Lower lobe of right lung (tissue), 2 donors: ENCODE data around the gene MIPOL1. TPM values are rescaled to one million over a fixed set of nuclear protein-coding genes. Genes with fewer than 3 reads are reported as not detected.

ENCODE experiments used
- ATAC-seq, 2 donors: fragments of 200-7000 bp; cut with Tn5 transposase; one replicate each; pipeline ENCODE4 v1.9.1; 2020 to 2022; ENCODE audit warnings: mild to moderate bottlenecking in 2 of 2, moderate library complexity in 2 of 2
- DNase-seq: peaks from one replicate; pipeline ENCODE4 v3.0.0-alpha.2; 2020
- H3K27ac ChIP-seq: fragments of 200-600 bp; one replicate; pipeline ENCODE4 v1.8.0; 2022
- H3K27me3 ChIP-seq: fragments of 200-600 bp; one replicate; pipeline ENCODE4 v1.8.0; 2022; ENCODE audit warnings: low read depth
- H3K36me3 ChIP-seq: fragments of 200-600 bp; one replicate; pipeline ENCODE4 v1.8.0; 2022; ENCODE audit warnings: mild to moderate bottlenecking
- H3K4me1 ChIP-seq: fragments of 200-600 bp; one replicate; pipeline ENCODE4 v1.8.0; 2022
- H3K4me3 ChIP-seq: fragments of 200-600 bp; one replicate; pipeline ENCODE4 v1.8.0; 2022; ENCODE audit warnings: mild to moderate bottlenecking
- H3K9me3 ChIP-seq: fragments of 200-600 bp; one replicate; pipeline ENCODE4 v1.8.0; 2022
- CTCF ChIP-seq: fragments of 200-600 bp; IDR thresholded peaks from one replicate; pipeline ENCODE4 v1.8.0; 2022; ENCODE audit warnings: antibody characterized with exemption, mild to moderate bottlenecking
- intact Hi-C: fragments of 100-400 bp; cut with DNase I; formaldehyde crosslinking; loops from one replicate; pipeline ENCODE4 v1.11.0; 2022
- total RNA-seq: library from RNA; stranded (reverse); fragmentation: NEBNext Ultra II Directional; extraction: Animal tissue kit (Norgen Biotek cat#: 25700); gene quantifications from one replicate; pipeline ENCODE4 v1.2.1, GENCODE V29; 2021
- donor health status: DM: no; HTN: yes; CAD: no; lungs with severe emphysema.

MIPOL1 gene
- total RNA-seq, 1 donor from 2014 or later = 12.1 TPM

- DNase-seq (no peak), ATAC-seq (no peak)
- no peaks in the 10 kb centered on the region for H3K36me3 ChIP-seq
- no peaks in the 10 kb centered on the region for H3K4me1 ChIP-seq
- H3K27me3 ChIP-seq = no peaks in the 10 kb centered on the region
- H3K9me3 ChIP-seq = no peaks in the 10 kb centered on the region
- H3K27ac ChIP-seq = no peak overlapping the region
- H3K4me3 ChIP-seq = no peak overlapping the region
- TF ChIP-seq CTCF = no peak
- intact Hi-C loops = no loop called here
Observed at GRCh38 chr14:37526994-37527393, 329.3 kb downstream of the MIPOL1 start.

- ATAC-seq (no peak), DNase-seq (no peak)
- Histone ChIP-seq H3K27me3 (no peaks in the 10 kb centered on the region), H3K4me1 (no peaks in the 10 kb centered on the region), H3K27ac (no peak overlapping the region), H3K9me3 (no peaks in the 10 kb centered on the region), H3K36me3 (no peaks in the 10 kb centered on the region), H3K4me3 (no peak overlapping the region)
- intact Hi-C loops = no loop called here
- TF ChIP-seq CTCF = no peak
Observed at GRCh38 chr14:37539992-37540391, 342.3 kb downstream of the MIPOL1 start.

GRCh38 chr14:37544407-37544806 is 346.7 kb downstream of the MIPOL1 start:
- ATAC-seq (no peak), DNase-seq (no peak)
- Histone ChIP-seq H3K4me1 (no peaks in the 10 kb centered on the region), H3K4me3 (no peak overlapping the region), H3K27me3 (no peaks in the 10 kb centered on the region), H3K9me3 (no peaks in the 10 kb centered on the region), H3K27ac (no peak overlapping the region), H3K36me3 (no peaks in the 10 kb centered on the region)
- TF ChIP-seq CTCF = no peak
- intact Hi-C loops = no loop called here

- Histone ChIP-seq H3K4me1 (no peaks in the 10 kb centered on the region), H3K27ac (no peak overlapping the region), H3K9me3 (no peaks in the 10 kb centered on the region), H3K4me3 (no peak overlapping the region), H3K27me3 (no peaks in the 10 kb centered on the region), H3K36me3 (no peaks in the 10 kb centered on the region)
- ATAC-seq (peak in 1 of 2 donors; percentile 78), DNase-seq (no peak)
- no peak for TF ChIP-seq CTCF
- intact Hi-C loops = no loop called here
Observed at GRCh38 chr14:37545174-37545573, 347.4 kb downstream of the MIPOL1 start.

GRCh38 chr14:37546621-37547447 is 349.1 kb downstream of the MIPOL1 start:
- peak; percentile 70 to 86 for ATAC-seq
- no peak for TF ChIP-seq CTCF
- Histone ChIP-seq H3K27ac (no peak overlapping the region), H3K4me1 (no peaks in the 10 kb centered on the region), H3K36me3 (no peaks in the 10 kb centered on the region), H3K27me3 (no peaks in the 10 kb centered on the region), H3K4me3 (no peak overlapping the region), H3K9me3 (no peaks in the 10 kb centered on the region)
- no peak for DNase-seq
- intact Hi-C loops = no loop called here
